Stimulated activated CD4-positive, alpha-beta T cell treated with anti-CD3 and anti-CD28 coated beads, Interleukin-2, amount 100 ng/mL, for 48 hours (primary cell): ENCODE results near the gene USP15.

Experiments
- DNase-seq, 2 donors: peaks; one replicate each; pipeline ENCODE4 v3.0.0-alpha.2; 2020

Gene USP15

DNA sequence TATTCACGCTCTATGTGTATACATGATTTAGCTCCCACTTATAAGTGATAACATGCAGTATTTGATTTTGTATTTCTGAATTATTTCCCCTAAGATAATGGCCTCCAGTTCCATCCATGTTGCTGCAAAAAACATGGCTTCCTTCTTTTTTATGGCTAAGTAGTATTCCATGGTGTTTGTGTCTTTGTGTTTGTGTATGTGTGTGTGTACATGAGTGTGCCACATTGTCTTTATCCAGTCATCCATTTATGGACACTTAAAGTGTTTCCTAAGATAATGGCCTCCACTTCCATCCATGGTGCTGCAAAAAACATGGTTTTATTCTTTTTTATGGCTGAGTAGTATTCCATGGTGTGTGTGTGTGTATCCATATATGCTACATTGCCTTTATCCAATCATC is 25.1 kb downstream of the USP15 start:
- no peak for DNase-seq

DNA sequence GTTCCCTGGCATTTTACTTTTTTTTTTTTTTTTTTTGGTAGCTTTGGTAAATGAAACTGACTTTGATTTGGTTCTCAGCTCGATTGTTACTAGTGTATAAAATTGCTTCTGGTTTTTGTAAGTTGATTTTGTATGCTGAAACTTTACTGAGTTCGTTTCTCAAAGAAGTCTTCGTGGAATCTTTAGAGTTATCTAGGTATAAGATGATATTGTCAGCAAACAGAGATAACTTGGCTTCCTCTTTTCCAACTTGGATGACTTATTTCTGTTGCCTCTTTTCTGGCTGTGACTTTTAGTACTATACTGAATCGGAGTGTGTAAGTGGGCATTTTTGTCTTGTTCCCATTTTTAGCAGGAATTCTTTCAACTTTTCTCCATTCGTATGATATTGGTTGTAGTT is 28.1 kb downstream of the USP15 start:
- DNase-seq, result no peak

DNA sequence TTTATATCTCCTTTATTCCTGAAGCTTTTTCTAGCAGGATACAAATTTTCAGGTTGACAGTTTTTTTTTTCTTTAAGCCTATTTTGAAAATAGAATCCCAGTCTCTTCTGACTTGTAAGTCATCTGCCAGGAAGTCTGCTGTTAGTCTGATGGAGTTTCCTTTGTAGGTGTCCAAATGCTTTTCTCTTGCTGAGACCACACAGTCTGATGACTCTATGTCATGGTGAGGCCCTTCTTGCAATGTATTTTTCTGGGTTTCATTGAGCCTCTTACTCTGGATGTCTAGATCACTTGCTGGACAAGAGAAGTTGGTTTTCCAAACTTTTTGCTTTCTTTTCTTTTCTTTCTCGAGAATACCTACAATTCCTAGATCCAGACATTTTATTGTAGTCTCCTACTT is 30.6 kb downstream of the USP15 start:
- DNase-seq, result no peak

DNA sequence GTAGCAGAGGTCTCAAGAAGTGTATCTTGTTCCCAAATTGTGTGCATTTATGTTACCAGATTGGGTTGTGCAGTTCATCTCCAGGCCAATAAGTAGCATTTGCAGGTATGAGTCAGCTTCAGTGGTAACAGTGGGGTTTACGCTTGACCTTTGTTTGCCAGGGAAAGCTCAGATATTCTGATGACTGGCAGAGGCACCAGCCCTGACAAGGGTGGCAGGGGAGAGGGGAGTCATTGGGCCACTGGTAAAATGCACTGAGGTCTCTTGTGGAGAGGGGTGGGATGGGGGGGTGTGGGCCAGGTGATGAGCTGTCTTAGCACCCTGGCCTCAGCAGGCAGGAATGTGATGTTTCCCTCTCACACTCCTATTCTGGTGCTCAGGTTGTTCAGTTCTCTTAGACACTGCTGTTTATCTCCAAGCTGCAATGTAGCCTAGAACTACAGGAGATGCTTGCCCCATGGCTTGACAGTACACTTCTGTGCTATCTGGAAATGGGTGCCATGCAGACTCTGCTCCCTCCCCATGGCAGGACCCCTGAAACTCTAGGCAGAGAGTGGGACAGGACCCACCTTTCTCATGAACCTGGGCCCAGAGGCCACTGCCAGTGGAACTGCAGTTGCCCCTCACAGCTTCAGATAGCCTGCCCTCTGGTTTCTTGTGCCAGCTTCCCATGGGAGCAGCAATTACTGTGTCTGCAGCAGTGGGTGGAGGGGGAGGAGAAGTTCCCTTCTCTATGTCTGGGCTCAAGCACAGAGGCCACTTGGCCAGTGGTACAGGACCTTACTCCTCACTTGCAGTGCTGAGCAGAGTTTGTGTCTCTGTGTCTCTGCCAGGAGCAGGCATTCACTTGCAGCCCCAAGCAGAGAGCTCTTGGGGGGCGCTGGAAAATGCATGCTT is 31.9 kb downstream of the USP15 start:
- DNase-seq, result no peak

DNA sequence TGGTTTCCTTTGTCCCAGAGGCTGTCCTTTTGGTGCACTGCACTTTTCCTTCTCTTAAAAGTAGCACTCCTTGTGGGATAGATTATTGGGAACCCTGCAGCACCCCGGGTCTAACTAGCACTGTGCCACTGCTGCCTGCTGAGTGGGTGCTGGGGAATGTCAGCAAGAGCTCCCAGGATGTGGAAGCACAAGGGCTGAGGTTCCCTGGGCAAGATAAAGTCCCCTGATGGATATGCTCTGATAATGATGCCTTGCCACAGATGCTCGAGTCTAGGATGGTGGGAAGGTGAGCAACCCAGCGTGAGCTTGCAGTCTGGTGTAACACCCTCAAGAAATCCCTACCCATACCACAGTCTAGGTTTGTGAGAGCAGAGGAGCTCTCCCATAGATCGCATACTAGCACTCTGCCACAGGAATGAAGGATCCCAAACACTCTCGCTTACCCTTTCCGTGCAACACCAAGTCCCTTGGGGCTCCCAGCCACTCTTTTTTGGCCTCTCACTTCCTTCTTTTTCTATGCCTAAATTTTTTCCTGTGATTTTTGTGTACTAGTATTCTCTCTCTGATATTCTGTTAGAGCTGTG is 32.6 kb downstream of the USP15 start:
- no peak for DNase-seq

DNA sequence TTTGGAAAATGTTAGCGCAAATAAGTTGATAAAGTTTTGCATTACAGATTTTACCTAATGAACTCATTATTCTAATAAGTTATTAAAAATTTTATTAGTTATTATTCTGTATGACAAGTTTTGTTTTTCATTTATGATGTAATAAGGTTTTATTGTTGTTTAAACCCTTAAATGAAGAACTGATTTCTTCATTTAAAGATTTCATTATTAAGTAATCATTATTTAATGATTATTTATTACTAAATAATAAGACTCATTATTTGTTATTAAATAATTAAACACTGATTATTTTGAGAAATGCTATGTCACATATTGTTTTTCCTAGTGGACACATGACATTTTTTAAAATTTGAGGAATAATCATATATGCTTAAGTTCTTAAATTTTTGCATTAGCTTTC is 34.2 kb downstream of the USP15 start:
- DNase-seq, result no peak

DNA sequence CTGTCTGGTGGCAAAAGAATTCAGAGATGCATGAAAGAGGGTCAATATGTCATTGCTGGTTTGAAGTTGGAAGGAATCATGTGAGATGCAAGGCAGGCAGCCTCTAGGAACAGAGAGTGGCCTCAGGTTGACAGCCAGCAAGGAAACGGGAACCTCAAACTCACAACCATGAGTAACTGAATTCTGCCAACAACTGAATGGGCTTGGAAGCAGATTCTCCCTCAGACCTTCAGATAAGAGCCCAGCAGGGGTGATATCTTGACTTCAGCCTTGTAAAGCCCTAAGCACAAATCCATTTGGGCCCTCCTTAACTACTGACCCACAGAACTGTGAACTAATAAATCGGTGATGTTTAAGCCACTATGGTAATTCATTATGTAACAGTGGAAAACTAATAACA is 35.8 kb downstream of the USP15 start:
- DNase-seq, result no peak

DNA sequence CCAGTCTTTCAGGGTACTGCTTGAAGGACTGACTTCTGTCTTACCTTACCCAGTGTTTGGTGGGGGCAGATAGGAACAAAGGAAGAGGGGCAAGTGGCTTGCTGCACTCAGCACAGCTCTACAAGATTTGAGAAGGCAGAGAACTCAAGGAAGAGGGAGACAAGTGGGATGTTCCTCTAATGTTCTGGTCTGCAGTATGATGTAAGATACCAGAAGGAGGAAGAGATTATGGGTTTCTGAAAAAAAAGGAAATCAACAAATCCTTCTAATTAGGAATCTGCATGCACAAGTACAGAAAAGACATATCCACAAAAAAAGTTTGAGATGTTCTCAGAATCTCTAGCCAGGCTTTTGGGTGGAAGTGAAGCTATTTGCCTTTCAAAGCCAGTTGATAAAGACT is 37.1 kb downstream of the USP15 start:
- DNase-seq, result no peak

DNA sequence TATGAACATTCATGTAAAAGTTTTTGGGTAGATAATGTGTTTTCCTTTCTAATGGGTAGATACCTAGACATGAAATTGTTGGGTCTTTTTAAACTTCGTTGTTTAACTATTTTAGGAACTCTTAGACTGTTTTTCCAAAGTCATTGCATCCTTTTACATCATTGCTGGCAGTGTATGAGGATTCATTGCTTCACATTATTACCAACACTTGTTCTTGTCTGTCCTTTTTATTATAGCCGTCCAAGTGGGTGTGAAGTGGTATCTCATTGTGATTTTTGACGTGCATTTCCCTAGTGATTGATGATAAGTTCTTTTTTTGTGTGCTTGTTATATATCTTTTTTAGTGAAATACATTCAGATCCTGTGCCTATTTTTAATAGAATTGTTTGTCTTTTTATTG is 39.4 kb downstream of the USP15 start:
- DNase-seq, result no peak

DNA sequence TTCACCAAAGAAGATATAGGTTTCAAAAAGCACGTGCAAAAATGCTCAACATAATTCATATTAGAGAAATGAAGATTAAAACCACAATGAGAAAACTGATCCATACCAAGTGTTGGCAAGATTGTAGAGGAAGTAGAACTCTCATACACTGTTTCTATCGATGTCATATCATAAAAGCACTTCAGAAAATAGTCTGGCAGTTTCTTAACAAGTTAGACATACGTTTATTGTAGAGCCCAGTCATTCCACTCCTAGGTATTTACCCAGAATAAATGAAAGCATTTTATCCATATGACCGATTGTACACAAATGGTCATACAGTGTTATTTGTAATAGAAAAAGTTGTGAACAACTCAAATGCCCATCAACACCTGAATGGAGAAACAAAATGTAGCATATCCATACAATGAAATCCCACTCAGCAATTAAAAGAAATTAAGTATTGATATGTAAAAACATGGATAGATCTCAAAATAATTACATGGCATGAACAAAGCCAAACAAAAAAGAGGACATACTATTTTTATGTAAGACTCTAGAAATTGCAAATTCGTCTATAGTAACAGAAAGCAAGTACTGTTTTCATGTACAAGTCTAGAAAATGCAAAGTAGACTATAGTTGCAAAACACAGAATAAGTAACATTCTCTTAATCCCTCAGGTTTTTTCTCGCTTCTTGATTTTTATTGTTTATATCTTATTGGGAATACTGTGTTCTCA is 41.0 kb downstream of the USP15 start:
- DNase-seq, result no peak

DNA sequence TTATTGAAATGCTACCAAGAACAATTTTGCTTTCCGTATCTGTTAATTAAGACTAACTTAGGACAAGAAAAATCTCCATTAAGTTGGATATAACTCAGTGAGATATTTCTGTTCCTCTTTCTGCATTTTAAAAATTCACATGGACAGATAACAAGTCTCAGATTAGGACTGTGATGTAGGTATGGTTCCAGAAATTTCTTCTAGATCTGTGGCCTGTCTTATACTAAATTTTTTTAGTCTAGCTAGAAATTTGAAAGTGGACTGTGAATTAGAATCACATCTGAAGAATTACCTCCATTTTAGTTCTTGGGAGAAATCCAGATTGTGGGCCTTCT is 41.6 kb downstream of the USP15 start:
- no peak for DNase-seq

DNA sequence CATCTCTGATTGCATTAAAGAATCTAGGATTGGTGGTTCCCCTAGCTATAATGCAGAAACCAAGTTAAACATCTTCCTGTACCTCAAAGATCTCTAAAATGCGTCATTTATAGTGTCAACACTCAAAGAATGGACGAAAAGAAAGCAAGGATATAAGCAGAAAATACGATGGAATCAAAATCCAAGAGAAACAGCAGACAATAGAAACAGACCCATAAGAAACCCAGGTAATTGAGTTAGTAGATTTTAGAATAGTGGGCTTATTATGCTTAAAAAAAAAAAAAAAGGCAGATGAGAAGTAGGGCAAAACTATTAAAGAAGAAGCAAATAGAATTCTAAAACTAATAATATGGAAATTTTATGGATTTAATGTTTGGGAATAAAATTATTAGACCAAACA is 44.4 kb downstream of the USP15 start:
- no peak for DNase-seq

DNA sequence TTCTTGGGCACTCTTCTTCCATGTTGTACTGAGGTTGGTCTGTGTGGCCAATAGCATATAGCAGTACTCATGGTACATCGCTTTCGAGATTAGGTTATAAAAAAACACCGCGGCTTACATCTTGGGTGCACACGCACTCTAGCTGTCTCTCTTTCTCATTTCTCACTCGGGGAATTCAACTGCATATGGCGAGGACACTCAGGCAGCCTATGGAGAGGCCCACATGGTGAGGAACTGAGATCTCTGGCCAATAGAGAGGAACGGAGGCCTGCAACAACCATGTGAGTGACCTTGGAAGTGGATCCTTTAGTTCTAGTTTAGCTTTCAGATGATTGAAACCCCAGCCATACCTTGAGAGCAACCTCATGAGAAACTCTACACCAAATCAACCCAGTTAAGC is 45.6 kb downstream of the USP15 start:
- no peak for DNase-seq

DNA sequence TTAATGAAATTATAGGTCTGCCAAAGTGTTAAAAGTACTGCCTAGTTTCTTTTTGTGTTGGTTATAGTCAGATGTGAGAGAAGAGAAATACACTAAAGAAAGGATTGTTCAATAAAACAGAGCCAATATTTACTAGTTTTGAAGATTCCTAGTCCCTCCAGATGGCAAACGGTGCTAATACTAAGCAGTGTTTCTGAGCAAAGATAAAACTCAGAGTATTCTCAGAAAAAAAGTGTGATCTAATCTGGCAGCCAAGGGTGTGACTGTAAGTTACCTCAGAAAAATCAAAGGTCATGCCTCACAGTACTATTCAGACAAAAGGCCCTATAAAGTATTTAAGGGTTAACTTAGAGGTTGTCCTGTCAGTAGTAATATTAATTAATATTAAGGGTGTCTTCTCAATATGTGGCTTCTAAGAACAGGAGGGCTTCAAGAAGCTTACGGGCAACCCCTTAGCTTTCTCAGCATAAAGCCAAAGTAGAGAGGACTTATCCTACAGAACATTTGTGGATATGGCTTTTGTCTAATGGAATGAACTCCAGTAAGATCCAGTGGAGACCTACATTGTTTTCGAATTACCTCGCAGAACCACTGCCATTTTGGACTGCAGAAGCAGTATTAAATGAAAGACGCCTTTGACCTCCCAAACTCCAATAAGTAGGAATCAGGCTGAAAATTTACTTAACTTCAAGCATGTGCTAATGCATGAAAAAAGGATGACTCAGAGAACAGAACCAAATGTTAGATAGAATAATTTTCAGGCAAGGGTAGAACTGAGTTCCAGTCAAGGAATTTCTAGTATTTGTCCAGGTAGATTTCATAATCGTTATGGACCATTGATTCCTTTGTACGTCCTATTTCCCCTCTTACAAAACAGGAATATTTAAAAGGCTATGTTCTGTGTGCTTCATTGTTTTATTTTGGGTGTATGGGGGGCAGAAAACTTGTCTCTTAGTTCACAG is 46.6 kb downstream of the USP15 start:
- DNase-seq, result no peak

DNA sequence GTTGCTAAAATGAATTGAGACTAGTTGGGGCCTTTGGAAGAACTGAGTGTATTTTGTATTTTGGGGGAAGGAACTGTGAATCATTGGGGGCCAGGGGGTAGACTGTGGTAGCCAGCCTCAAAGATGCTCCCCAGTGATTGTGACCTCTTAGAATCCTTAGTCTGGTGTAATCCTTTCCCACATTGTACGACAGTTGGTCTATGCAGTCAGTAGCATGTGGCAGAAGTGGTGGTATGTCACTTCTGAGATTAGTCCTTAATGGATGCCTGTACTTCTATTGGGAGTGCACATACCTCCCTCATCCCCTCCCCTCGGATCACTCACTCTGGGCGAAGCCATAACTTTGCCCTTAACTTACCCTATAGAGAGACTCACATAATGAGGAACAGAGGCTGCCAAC is 48.0 kb downstream of the USP15 start:
- DNase-seq, result no peak

DNA sequence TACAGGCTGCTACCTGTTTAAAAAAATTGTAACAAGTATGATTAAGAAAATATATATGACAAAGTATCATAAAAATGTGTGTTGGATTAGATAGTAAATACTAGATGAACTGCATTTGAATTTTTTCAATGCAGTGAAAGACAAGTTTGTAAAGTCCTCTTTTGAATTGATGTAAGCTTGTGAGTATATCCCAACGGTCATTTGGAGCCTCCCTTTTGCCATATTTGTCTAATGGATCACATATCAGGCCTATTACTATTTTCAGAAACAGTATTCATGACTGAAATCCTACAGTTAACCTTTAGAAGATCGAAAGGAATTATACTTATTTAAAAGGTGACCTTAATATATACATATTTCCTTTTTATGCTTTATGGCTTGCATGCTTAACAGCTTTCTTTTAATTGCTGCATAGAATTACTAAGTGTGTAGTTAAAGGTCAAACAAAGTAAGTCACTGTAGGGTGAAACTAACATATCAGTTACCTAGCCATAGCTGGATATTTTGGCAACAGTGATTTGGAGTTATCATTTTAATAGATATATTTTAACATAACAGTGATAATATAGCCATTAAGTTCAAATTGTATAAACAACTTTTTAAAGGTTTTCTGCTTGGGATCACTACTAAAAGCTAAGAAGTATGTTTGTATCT is 53.6 kb downstream of the USP15 start:
- DNase-seq, result no peak

DNA sequence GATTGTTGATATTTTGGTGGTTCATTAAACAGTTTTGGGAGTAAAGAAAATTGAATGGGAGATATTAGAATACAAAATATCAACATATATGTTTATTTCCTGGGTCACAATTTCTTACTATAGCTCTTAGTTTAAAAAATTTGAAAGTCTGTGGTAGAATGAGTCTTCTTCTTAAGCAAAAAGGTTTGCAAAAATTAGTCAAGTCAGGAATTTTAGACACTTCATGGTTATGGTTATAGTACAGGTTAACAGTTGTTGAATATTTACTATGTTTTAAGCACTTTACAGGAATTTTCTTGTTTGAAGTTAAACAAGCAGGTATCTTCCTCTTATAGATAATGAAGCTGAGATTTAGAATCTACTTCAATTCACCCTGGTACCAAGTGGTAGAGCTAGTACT is 56.8 kb downstream of the USP15 start:
- no peak for DNase-seq

DNA sequence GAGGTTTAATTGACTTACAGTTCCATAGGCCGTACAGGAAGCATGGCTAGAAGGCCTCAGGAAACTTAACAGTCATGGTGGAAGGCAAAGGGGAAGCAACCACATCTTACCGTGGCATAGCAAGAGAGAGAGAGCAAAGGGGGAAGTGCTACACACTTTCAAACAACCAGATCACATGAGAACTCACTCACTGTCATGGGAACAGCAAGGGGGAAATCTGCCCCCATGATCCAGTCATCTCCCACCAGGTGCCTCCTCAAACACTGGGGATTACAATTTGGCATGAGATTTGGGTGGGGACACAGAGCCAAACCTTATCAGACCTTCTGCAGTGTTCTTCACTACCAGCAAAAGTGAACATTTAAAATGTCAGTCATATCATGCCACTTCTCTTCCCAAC is 58.9 kb downstream of the USP15 start:
- DNase-seq, result no peak

DNA sequence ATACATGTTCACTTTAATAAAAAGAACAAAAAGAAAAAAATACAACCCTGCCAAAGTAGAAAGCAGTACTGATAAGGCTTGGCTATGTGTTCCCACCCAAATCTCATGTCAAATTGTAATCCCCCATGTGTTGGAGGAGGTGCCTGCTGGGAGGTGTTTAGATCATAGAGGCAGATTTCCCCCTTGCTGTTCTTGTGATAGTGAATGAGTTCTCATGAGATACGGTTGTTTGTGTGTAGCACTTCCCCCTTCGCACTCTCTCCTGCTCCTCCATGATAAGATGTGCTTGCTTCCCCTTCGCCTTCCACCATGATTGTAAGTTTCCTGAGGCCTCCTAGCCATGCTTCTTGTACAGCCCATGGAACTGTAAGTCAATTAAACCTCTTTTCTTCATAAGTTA is 59.9 kb downstream of the USP15 start:
- DNase-seq, result no peak

DNA sequence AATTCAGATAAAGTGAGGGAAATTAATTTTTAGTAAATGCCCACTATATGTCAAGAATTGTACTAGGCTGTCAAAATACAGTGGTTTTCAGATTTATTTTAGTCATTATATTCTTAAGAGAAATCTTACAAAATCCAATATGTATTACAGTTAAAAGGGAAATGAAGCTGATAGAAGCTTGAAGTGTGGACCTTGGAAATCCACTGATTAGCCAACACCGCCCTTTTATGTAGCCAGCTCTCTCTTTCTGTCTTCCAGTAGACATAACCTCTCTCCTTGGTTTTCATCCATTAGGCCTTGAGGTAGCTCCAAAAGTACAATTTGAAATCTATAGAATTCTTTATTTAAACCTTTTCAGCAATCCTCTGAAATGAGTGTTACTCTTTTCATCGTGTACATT is 63.2 kb downstream of the USP15 start:
- no peak for DNase-seq

DNA sequence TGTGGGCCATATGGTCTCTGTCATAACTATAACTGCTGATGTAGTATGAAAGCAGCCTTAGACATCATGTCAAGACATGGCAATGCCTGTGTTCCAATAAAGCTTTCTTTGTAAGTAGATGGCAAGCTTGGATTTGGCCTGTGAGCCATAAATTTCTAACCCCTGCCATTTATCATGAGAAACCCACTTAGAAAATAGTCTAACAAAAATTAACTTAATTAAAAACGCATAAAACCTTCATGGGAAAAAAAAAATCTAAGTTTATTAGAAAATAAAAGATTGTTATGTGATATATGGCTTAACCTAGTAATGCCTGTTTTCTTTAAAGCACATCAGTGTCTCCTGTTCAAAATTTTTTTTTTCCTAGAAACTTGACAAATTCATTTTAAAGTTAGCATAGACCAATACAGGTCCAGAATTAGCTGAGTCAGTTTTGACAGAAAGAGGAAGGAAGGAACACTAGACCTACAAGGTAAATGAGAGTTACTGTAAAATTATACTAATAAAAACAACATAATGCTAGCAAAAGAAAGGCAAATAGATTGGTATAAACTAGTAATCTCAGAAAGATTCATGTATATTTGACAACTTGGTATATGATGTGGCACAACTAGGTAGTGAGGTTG is 68.2 kb downstream of the USP15 start:
- DNase-seq, result no peak

DNA sequence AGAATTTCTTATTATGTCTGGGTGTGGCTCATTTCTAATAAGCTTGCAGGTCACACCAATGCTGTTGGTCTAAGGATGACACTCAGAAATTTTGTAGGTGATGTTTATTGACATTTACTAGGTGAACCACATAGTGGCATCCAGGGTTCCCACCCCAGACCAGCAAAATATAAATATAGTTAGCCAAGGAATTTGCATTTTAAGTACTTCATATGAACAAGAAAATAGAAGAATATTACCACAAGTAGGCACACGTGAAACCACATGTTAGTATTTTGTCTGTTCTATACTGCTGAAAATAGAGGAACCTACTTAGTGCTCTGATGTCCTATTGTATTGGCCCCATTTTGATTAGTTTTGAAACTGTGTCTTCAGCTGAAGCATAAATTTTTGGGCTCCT is 71.1 kb downstream of the USP15 start:
- DNase-seq, result no peak
